HepG2 (cell line): ENCODE measurements around the gene HP1BP3. TPM values are rescaled to one million over a fixed set of nuclear protein-coding genes. Genes with fewer than 3 reads are reported as not detected.

Source experiments
- ATAC-seq: fragments of 200-7000 bp; cut with Tn5 transposase; 3 replicates; pipeline ENCODE4 v1.9.1; 2020; ENCODE audit warnings: mild to moderate bottlenecking, moderate library complexity
- BruUV-seq: library from RNA; stranded (reverse); fragments of 400-500 nt; replicated peaks from 2 replicates; lab custom pipeline; 2021; lab: Mats Ljungman, UMichigan
- CTCF ChIA-PET: fragments of 300-600 bp; formaldehyde crosslinking; extraction: SDS; loops from one replicate; lab custom pipeline; 2021; ENCODE audit warnings: low total read pairs, inconsistent platforms, low intra/inter-chr PET ratio; lab: Yijun Ruan, JAX
- POLR2A ChIA-PET: fragments of 350-600 bp; sonication (Branson Sonifier 250); formaldehyde crosslinking; loops from one replicate; lab custom pipeline; 2020; ENCODE audit warnings: antibody characterized with exemption, inconsistent platforms; lab: Yijun Ruan, JAX
- DNase-seq: peaks from one replicate; pipeline ENCODE4 v3.0.0-alpha.2; 2015; ENCODE audit warnings: low spot score
- FAIRE-seq: peaks from 3 replicates; lab custom pipeline; 2011; peaks lifted over from hg19 to GRCh38; lab: Jason Lieb, UNC
- H2AFZ ChIP-seq: one replicate; pipeline ENCODE4 v1.6.1; 2011; ENCODE audit warnings: low read length, inconsistent platforms
- H3K27ac ChIP-seq: fragments of 300-600 bp; 3 replicates; pipeline ENCODE4 v1.8.0; 2011; ENCODE audit warnings: mixed run types, mild to moderate bottlenecking, mixed read lengths, low read length, inconsistent platforms; ENCODE audit not compliant: insufficient read depth; ENCODE audit errors: extremely low read length
- H3K27me3 ChIP-seq, 2 experiments: fragments of 200-600 bp in 1 of 2; 2 replicates in 1 of 2; 3 replicates in 1 of 2; pipeline versions ENCODE4 v1.6.0 to v1.8.0; 2011; ENCODE audit warnings: low read length in 2 of 2, mild to moderate bottlenecking in 2 of 2, moderate library complexity in 2 of 2, inconsistent platforms in 1 of 2; ENCODE audit not compliant: insufficient read depth in 2 of 2, control insufficient read depth in 1 of 2
- H3K36me3 ChIP-seq, 2 experiments: fragments of 200-600 bp in 1 of 2; replicated peaks in 1 of 2; 2 replicates in 1 of 2; 3 replicates in 1 of 2; pipeline versions ENCODE4 v1.5.1 to v1.8.0; 2011; ENCODE audit warnings: low read length in 2 of 2, inconsistent platforms in 1 of 2; ENCODE audit not compliant: insufficient read depth in 2 of 2, control insufficient read depth in 1 of 2
- H3K4me1 ChIP-seq: 2 replicates; pipeline ENCODE4 v1.5.1; 2012; ENCODE audit warnings: low read length, inconsistent platforms; ENCODE audit not compliant: insufficient read depth
- H3K4me2 ChIP-seq: 2 replicates; pipeline ENCODE4 v1.6.0; 2011; ENCODE audit warnings: low read depth, low read length, inconsistent platforms
- H3K4me3 ChIP-seq, 3 experiments: fragments of 200-600 bp in 1 of 3; sonication (generic), shearing (Covaris generic) in 1 of 3; replicated peaks in 1 of 3; 2 replicates each; pipeline ENCODE4 v1.5.1; 2011 to 2016; ENCODE audit warnings: low read length in 3 of 3, inconsistent platforms in 2 of 3, low read depth in 2 of 3, mild to moderate bottlenecking in 2 of 3, control low read depth in 1 of 3, mixed read lengths in 1 of 3; ENCODE audit not compliant: insufficient read depth in 1 of 3
- H3K79me2 ChIP-seq: one replicate; pipeline ENCODE4 v1.6.1; 2011; ENCODE audit warnings: low read length, inconsistent platforms; ENCODE audit not compliant: insufficient read depth
- H3K9ac ChIP-seq: 2 replicates; pipeline ENCODE4 v1.6.0; 2011; ENCODE audit warnings: mild to moderate bottlenecking, low read depth, low read length, inconsistent platforms; ENCODE audit not compliant: insufficient read depth
- H3K9me3 ChIP-seq: 2 replicates; pipeline ENCODE4 v1.5.1; 2012; ENCODE audit warnings: mild to moderate bottlenecking, low read length
- H4K20me1 ChIP-seq: 2 replicates; pipeline ENCODE4 v1.6.0; 2011; ENCODE audit warnings: inconsistent platforms, mild to moderate bottlenecking, low read length, moderate library complexity; ENCODE audit not compliant: insufficient read depth
- POLR2AphosphoS5 ChIP-seq: IDR thresholded peaks from 2 replicates; pipeline ENCODE4 v1.6.1; 2012; ENCODE audit warnings: low read depth, low read length
- TMF1 ChIP-seq: sonication (generic); formaldehyde crosslinking; IDR thresholded peaks from 2 replicates; pipeline ENCODE4 v1.8.1; 2022; ENCODE audit warnings: low read depth, missing genetic modification reagents
- ZNF121 ChIP-seq: sonication (generic); formaldehyde crosslinking; IDR thresholded peaks from 2 replicates; pipeline ENCODE4 v1.5.0; 2020; ENCODE audit warnings: mild to moderate bottlenecking, missing genetic modification reagents
- ZNF224 ChIP-seq: sonication (generic); formaldehyde crosslinking; IDR thresholded peaks from 2 replicates; pipeline ENCODE4 v1.5.0; 2020; ENCODE audit warnings: mild to moderate bottlenecking, missing genetic modification reagents
- ZNF232 ChIP-seq: sonication (generic); formaldehyde crosslinking; IDR thresholded peaks from 2 replicates; pipeline ENCODE4 v1.4.0; 2020; ENCODE audit warnings: missing genetic modification reagents, borderline replicate concordance
- ZNF3 ChIP-seq: IDR thresholded peaks from 2 replicates; pipeline ENCODE4 v1.7.0; 2017; ENCODE audit warnings: inconsistent platforms
- ZNF737 ChIP-seq: sonication (generic); formaldehyde crosslinking; IDR thresholded peaks from 2 replicates; pipeline ENCODE4 v1.5.0; 2020; ENCODE audit warnings: missing genetic modification reagents, mild to moderate bottlenecking, borderline replicate concordance
- WGBS: methylation state at CpG from one replicate; pipeline ENCODE4 v1.1.6; 2017; ENCODE audit warnings: low lambda C conversion rate; 5-methylcytosine and 5-hydroxymethylcytosine counted together
- in situ Hi-C: cut with HindIII; loops from 2 replicates; pipeline ENCODE4 v1.10.0; 2017; ENCODE audit warnings: low pct_unique_long_range_greater_than_20kb; ENCODE audit not compliant: extremely low pct_ligation_motif_present
- intact Hi-C: fragments of 100-400 bp; cut with micrococcal nuclease; formaldehyde crosslinking; loops from one replicate; pipeline ENCODE4 v1.10.0; 2022; ENCODE audit not compliant: unreplicated experiment
- polyA plus RNA-seq, 8 experiments: library from polyadenylated mRNA; depleted of rRNA in 3 of 8; stranded (reverse) in 7 of 8; unstranded in 1 of 8; fragments of >200 nt; fragmentation: Illumina TruSeq in 4 of 8; extraction: Trizol in 4 of 8; gene quantifications; 2 replicates each; pipeline versions ENCODE4 v1.2.1 to v1.2.3, GENCODE V29; 2011 to 2016; ENCODE audit warnings: low read depth in 4 of 8, missing spikeins in 1 of 8, mixed read lengths in 1 of 8; ENCODE audit not compliant: insufficient read depth in 1 of 8
- total RNA-seq, 5 experiments: library from RNA; depleted of rRNA; stranded (reverse); fragments of >200 nt; fragmentation: Illumina TruSeq; extraction: Trizol; gene quantifications; 2 replicates each; pipeline ENCODE4 v1.2.3, GENCODE V29; 2016; ENCODE audit warnings: low read depth in 1 of 5

HP1BP3 gene
- total and polyA plus RNA-seq, 2 of the 13 experiments (the other 11 are each of a cell fraction or from before 2014, with no cell fraction given), result 98.5 to 137 TPM

DNA sequence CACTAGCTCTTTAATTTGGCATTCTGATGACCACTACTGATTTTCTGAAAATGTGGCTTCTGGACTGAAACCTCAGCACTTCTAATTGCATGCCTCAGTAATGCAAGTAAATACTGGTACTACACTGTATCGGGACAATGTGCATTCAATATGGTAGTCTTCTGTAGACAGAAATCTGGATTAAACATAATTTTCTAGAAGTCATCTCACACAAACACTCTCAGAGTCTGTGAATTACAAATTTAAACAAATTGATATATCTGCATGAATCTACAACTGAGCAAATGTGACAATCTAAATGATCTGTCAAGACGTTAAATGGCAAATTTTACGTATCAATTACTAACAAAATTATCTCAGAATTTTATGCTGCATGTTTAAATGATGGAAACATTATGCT, 23.7 kb downstream of the HP1BP3 start:
- ChIA-PET POLR2A (no interaction called here), CTCF (no interaction called here)
- WGBS, result 98% methylated on average over 3 of the region's 3 CpGs
- no peaks in the 10 kb centered on the region for H3K4me1 ChIP-seq
- no peak overlapping the region for H3K9ac ChIP-seq
- H4K20me1 ChIP-seq, result no peaks in the 10 kb centered on the region
- FAIRE-seq (no peak), DNase-seq (no peak), ATAC-seq (no peak)
- no peaks in the 10 kb centered on the region for H3K79me2 ChIP-seq
- H2AFZ ChIP-seq, result no peak overlapping the region
- no peak for TF ChIP-seq ZNF737 (CRISPR knock-in tag)
- TF ChIP-seq ZNF224 (CRISPR knock-in tag), result no peak
- no peak for TF ChIP-seq TMF1 (CRISPR knock-in tag)
- TF ChIP-seq POLR2AphosphoS5, result no peak
- H3K36me3 ChIP-seq, result peaks cover 13 to 88% of the 10 kb centered on the region in 2 experiments
- no peak overlapping the region for H3K4me3 ChIP-seq
- H3K27me3 ChIP-seq, result no peaks in the 10 kb centered on the region
- in situ Hi-C loops, result no loop called here
- H3K27ac ChIP-seq, result no peak overlapping the region
- H3K9me3 ChIP-seq, result no peaks in the 10 kb centered on the region
- intact Hi-C loops, result no loop called here
- H3K4me2 ChIP-seq, result no peak overlapping the region
- BruUV-seq, result no TSS peak

DNA sequence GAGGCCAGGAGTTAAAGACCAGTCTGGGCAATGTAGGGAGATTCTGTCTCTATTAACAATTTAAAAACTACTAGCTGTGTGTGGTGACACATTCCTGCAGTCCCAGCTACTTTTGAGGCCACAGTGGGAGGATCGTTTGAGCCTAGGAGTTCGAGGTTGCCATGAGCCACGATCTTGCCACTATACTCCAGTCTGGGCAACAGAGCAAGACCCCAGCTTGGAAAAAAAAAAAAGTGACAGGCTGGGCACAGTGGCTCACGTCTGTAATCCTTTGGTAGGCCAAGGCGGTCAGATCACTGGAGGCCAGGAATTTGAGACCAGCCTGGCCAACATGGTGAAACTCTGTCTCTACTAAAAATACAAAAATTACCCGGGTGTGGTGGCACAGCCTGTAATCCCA, 26.8 kb downstream of the HP1BP3 start:
- no peak overlapping the region for H2AFZ ChIP-seq
- H3K27me3 ChIP-seq, result no peaks in the 10 kb centered on the region
- no peak for ATAC-seq
- no peak for FAIRE-seq
- no TSS peak for BruUV-seq
- ChIA-PET CTCF (no interaction called here), POLR2A (no interaction called here)
- H3K4me2 ChIP-seq, result no peak overlapping the region
- no peak for DNase-seq
- TF ChIP-seq ZNF232 (CRISPR knock-in tag) (no peak), ZNF3 (no peak), ZNF121 (0 out of 2 replicates have a peak, but pooled peaks have one; percentile 19)
- intact Hi-C loops (no loop called here), in situ Hi-C loops (no loop called here)
- H3K4me1 ChIP-seq, result no peaks in the 10 kb centered on the region
- H4K20me1 ChIP-seq, result no peaks in the 10 kb centered on the region
- H3K4me3 ChIP-seq, result no peak overlapping the region
- no peaks in the 10 kb centered on the region for H3K79me2 ChIP-seq
- no peak overlapping the region for H3K9ac ChIP-seq
- H3K36me3 ChIP-seq, result peaks cover 13 to 88% of the 10 kb centered on the region in 2 experiments
- WGBS, result 99% methylated on average over 6 of the region's 6 CpGs
- H3K9me3 ChIP-seq, result no peaks in the 10 kb centered on the region
- no peak overlapping the region for H3K27ac ChIP-seq
